ENCODE data around the gene MTMR8.

MTMR8 gene

DNA sequence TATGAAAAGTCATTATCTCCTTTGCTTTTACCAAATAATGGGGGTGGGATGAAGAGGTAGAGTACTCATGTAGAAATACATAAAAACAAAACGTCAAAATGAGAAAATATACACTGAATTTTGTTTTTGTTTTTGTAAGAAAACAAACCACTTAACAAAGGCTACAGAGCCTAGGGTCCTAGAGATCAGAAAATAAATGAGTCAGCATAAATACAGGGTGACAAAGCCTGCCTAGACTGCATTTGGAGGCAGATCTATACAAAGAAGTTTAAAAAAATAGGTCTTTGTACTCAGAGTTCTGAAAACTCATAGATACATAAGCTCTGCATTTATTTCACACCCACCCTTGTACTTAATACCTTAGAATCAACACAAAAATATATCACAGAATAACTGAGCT, 52.4 kb downstream of the MTMR8 start:
- TF ChIP-seq, protein P1, sequence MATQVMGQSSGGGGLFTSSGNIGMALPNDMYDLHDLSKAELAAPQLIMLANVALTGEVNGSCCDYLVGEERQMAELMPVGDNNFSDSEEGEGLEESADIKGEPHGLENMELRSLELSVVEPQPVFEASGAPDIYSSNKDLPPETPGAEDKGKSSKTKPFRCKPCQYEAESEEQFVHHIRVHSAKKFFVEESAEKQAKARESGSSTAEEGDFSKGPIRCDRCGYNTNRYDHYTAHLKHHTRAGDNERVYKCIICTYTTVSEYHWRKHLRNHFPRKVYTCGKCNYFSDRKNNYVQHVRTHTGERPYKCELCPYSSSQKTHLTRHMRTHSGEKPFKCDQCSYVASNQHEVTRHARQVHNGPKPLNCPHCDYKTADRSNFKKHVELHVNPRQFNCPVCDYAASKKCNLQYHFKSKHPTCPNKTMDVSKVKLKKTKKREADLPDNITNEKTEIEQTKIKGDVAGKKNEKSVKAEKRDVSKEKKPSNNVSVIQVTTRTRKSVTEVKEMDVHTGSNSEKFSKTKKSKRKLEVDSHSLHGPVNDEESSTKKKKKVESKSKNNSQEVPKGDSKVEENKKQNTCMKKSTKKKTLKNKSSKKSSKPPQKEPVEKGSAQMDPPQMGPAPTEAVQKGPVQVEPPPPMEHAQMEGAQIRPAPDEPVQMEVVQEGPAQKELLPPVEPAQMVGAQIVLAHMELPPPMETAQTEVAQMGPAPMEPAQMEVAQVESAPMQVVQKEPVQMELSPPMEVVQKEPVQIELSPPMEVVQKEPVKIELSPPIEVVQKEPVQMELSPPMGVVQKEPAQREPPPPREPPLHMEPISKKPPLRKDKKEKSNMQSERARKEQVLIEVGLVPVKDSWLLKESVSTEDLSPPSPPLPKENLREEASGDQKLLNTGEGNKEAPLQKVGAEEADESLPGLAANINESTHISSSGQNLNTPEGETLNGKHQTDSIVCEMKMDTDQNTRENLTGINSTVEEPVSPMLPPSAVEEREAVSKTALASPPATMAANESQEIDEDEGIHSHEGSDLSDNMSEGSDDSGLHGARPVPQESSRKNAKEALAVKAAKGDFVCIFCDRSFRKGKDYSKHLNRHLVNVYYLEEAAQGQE (IDR thresholded peaks at IDR 0.05; ENCODE audit: insufficient read depth in 1 of 2, low read depth in 2 of 2, low read length in 2 of 2): no peak
- no peak for TF ChIP-seq POLR2AphosphoS5 (IDR thresholded peaks at IDR 0.05; ENCODE audit: low read depth, low read length)
- no peak for TF ChIP-seq FOXP2 (optimal IDR thresholded peaks at IDR 0.05; ENCODE audit: borderline replicate concordance, extremely low read depth, extremely low read length, insufficient read depth)
- TF ChIP-seq TAF1 (IDR thresholded peaks at IDR 0.05; ENCODE audit: borderline replicate concordance, insufficient read depth, low read length): no peak
- TF ChIP-seq SIN3A (IDR thresholded peaks at IDR 0.05; ENCODE audit: borderline replicate concordance, insufficient read depth, low read length): no peak

GRCh38 chrX:64338296-64338695, 57.0 kb downstream of the MTMR8 start:
- no peak for TF ChIP-seq SIN3A (IDR thresholded peaks at IDR 0.05; ENCODE audit: borderline replicate concordance, insufficient read depth, low read length)
- no peak for TF ChIP-seq TAF1 (IDR thresholded peaks at IDR 0.05; ENCODE audit: borderline replicate concordance, insufficient read depth, low read length)
- no peak for TF ChIP-seq POLR2AphosphoS5 (IDR thresholded peaks at IDR 0.05; ENCODE audit: low read depth, low read length)
- TF ChIP-seq FOXP2 (optimal IDR thresholded peaks at IDR 0.05; ENCODE audit: borderline replicate concordance, extremely low read depth, extremely low read length, insufficient read depth): no peak
- TF ChIP-seq, protein P1 (IDR thresholded peaks at IDR 0.05; ENCODE audit: insufficient read depth in 1 of 2, low read depth in 2 of 2, low read length in 2 of 2): no peak

DNA sequence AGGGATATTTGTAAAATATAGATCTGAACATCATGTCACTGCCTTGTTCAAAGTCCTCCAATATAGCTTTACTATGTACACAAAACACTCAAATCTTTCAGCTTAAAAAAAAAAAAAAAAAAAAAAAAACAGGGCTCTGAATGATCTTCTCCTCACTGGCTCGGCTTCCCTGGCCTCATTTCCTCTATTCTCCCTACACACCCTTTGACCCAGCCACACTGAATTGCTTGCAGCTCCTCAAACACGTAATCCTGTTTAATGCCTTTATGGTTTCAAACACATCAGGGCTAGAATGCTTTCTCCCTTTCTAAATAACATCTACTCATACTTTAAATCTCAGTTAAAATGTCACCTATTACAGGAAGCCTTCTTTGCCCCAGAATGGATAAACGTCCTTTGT, 60.8 kb downstream of the MTMR8 start:
- TF ChIP-seq SIN3A (IDR thresholded peaks at IDR 0.05; ENCODE audit: borderline replicate concordance, insufficient read depth, low read length): no peak
- no peak for TF ChIP-seq TAF1 (IDR thresholded peaks at IDR 0.05; ENCODE audit: borderline replicate concordance, insufficient read depth, low read length)
- TF ChIP-seq, protein P1 (IDR thresholded peaks at IDR 0.05; ENCODE audit: insufficient read depth in 1 of 2, low read depth in 2 of 2, low read length in 2 of 2): no peak
- TF ChIP-seq POLR2AphosphoS5 (IDR thresholded peaks at IDR 0.05; ENCODE audit: low read depth, low read length): no peak
- no peak for TF ChIP-seq FOXP2 (optimal IDR thresholded peaks at IDR 0.05; ENCODE audit: borderline replicate concordance, extremely low read depth, extremely low read length, insufficient read depth)

DNA sequence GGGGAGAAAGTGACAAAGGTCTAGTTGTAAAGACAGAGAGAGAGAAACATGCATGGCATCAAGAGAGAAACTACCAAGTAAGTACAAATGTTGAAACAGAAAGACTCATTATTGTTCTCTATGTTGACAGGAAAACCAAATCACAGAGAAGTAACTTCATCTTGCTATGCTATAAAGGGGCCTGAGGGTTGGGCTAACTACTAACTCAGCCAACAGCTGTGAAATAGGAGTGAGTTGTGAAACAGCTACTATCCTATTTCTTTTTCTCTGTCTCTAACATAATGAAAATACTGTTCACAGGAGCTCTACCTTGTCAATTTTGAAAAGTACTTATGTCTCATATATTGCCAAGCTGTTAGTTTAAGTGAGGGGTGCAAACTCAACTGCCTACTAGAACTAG, 65.0 kb downstream of the MTMR8 start:
- TF ChIP-seq POLR2AphosphoS5 (IDR thresholded peaks at IDR 0.05; ENCODE audit: low read depth, low read length) (no peak), FOXP2 (optimal IDR thresholded peaks at IDR 0.05; ENCODE audit: borderline replicate concordance, extremely low read depth, extremely low read length, insufficient read depth) (no peak), SIN3A (IDR thresholded peaks at IDR 0.05; ENCODE audit: borderline replicate concordance, insufficient read depth, low read length) (no peak), TAF1 (IDR thresholded peaks at IDR 0.05; ENCODE audit: borderline replicate concordance, insufficient read depth, low read length) (no peak)
- TF ChIP-seq, protein P1 (IDR thresholded peaks at IDR 0.05; ENCODE audit: insufficient read depth in 1 of 2, low read depth in 2 of 2, low read length in 2 of 2): no peak

DNA sequence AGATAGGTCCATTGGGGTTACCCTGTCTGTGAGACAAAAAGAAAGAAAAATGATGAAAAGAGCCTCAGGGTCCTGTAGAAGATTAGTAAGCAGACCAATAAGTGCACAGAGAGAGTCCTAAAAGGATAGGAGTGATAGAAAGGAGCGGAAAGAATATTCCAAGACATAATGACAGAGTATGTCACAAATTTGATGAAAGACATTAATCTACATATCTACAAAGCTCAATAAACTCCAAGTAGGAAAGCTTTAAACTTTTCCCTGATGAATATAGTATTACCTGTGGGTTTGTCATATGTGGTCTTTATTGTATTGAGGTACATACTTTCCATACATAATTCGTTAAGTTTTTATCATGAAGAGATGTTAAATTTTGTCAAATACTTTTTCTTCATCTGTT, 73.7 kb downstream of the MTMR8 start:
- TF ChIP-seq FOXP2 (optimal IDR thresholded peaks at IDR 0.05; ENCODE audit: borderline replicate concordance, extremely low read depth, extremely low read length, insufficient read depth) (no peak), SIN3A (IDR thresholded peaks at IDR 0.05; ENCODE audit: borderline replicate concordance, insufficient read depth, low read length) (no peak), TAF1 (IDR thresholded peaks at IDR 0.05; ENCODE audit: borderline replicate concordance, insufficient read depth, low read length) (no peak), POLR2AphosphoS5 (IDR thresholded peaks at IDR 0.05; ENCODE audit: low read depth, low read length) (no peak)
- TF ChIP-seq, protein P1 (IDR thresholded peaks at IDR 0.05; ENCODE audit: insufficient read depth in 1 of 2, low read depth in 2 of 2, low read length in 2 of 2): no peak
